ENCODE results near the gene BBOF1.

The BBOF1 gene

GRCh38 chr14:74105381-74105780 lies 86.2 kb downstream of the BBOF1 start:
- no peak for FAIRE-seq

DNA sequence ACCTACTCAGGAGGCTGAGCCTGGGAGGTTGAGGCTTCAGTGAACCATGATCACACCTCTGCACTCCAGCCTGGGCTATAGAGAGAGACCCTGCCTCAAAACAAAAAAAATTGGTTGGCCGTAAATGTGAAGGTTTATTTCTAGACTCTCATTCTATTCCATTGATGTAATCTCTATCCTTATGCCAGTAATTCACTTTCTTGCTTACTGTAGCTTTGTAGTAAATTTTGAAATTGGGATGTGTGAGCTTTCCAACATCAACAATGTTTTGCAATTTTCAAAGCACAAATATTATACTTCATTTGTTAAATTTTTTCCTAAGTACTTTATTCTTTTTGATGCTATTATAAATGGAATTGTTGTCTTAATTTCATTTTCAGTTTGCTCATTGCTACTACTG lies 90.2 kb downstream of the BBOF1 start:
- no peak for FAIRE-seq

DNA sequence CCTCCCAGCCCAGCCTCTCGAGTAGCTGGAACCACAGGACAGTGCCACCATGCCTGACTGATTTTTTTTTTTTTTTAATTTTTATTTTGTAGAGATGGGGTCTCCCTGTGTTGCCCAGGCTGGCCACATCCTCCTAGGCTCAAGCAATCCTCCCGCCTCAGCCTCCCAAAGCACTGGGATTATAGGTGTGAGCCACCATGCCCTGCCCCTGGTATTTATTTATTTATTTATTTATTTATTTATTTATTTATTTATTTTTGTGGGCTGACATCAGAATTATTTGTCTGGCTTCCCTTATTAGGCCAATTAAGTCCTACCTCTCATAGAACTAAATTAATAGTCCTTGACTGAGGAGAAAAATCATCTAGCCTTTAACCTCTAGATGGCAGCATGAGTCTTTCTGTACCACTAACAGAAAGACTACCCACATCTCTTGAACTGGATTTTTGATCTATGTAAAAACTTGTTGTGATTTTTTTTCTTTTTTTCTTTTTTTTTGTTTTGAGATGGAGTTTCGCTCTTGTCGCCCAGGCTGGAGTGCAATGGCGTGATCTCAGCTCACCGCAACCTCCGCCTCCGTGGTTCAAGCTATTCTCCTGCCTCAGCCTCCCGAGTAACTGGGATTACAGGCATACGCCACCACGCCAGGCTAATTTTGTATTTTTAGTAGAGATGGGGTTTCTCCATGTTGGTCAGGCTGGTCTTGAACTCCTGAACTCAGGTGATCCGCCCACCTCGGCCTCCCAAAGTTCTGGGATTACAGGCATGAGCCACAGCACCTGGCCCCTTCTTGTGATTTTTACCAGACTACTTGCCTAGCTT lies 92.5 kb downstream of the BBOF1 start:
- FAIRE-seq = peak; percentile 87
